Measurements from ENCODE around the gene HOXD9.

GRCh38 chr2:176172007-176172894, 49.7 kb downstream of the HOXD9 start:
- TF ChIP-seq CTCF (IDR thresholded peaks at IDR 0.05), result no peak
- TF ChIP-seq POLR2A (IDR thresholded peaks at IDR 0.05), result no peak
